SU-DHL-6 (cell line): ENCODE data around the gene GLIS2.

Experiments used
- EZH2phosphoT487 ChIP-seq: fragments of 200-600 bp; sonication (generic), shearing (Covaris generic); conservative IDR thresholded peaks from 2 replicates; pipeline ENCODE4 v1.6.1; 2018; ENCODE audit warnings: mild to moderate bottlenecking, antibody characterized with exemption, low read length, moderate library complexity, mixed read lengths
- TF ChIP-seq, protein P1 (sequence below): fragments of 200-600 bp; sonication (generic); IDR thresholded peaks from one replicate; pipeline ENCODE4 v1.5.1; 2017; ENCODE audit warnings: antibody characterized with exemption, mild to moderate bottlenecking, low read length, moderate library complexity; ENCODE audit not compliant: insufficient read depth, poor library complexity, severe bottlenecking

DNA sequence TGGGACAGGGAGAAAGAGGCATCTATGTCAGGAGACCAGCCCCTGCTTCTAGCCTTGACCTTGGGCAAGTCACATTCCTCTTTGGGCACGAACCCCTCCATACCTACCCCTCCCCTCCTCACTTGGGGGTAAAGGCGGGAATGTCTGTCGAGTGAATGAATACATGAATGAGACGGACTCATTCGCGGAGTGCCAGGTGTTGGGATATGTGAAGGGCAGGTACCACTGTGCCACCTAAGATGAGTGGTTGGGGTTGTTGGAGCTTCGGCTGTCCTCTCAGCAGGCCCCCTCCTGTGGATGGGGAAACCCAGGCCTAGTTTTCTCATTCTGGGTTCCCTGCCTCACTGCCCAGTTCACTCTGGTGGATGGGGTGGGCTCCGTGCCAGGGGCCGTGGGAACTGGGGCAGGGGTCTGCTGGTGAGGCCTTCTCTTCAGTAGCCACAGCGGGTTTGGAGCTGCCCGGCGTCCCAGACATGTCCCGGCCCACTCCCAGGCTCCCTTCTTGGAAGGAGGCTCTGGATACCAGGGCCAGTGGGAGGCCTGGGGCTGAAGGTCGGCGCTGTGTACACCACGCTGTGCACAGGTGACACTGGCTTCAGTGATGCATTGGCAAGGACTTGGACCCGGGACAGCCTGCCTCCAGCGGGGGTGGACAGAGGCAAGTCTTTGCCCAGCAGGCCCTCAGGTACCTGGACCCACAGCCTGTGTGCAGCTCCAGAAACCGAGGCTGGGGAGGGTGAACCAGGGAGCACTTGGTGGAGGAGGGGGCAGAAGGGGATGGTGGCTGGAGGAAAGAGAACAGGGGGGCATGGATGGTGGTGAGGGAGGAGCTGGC lies 5.6 kb downstream of the GLIS2 start:
- TF ChIP-seq, protein P1, sequence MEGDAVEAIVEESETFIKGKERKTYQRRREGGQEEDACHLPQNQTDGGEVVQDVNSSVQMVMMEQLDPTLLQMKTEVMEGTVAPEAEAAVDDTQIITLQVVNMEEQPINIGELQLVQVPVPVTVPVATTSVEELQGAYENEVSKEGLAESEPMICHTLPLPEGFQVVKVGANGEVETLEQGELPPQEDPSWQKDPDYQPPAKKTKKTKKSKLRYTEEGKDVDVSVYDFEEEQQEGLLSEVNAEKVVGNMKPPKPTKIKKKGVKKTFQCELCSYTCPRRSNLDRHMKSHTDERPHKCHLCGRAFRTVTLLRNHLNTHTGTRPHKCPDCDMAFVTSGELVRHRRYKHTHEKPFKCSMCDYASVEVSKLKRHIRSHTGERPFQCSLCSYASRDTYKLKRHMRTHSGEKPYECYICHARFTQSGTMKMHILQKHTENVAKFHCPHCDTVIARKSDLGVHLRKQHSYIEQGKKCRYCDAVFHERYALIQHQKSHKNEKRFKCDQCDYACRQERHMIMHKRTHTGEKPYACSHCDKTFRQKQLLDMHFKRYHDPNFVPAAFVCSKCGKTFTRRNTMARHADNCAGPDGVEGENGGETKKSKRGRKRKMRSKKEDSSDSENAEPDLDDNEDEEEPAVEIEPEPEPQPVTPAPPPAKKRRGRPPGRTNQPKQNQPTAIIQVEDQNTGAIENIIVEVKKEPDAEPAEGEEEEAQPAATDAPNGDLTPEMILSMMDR = no peak
- no peak for TF ChIP-seq EZH2phosphoT487
